LNCAP (cell line): ENCODE results near the gene PHF2.

Experiments
- CTCF ChIP-seq: fragments of 450-650 bp; IDR thresholded peaks from 2 replicates; pipeline ENCODE4 v1.5.1; 2017; ENCODE audit warnings: mild to moderate bottlenecking

PHF2 gene

DNA sequence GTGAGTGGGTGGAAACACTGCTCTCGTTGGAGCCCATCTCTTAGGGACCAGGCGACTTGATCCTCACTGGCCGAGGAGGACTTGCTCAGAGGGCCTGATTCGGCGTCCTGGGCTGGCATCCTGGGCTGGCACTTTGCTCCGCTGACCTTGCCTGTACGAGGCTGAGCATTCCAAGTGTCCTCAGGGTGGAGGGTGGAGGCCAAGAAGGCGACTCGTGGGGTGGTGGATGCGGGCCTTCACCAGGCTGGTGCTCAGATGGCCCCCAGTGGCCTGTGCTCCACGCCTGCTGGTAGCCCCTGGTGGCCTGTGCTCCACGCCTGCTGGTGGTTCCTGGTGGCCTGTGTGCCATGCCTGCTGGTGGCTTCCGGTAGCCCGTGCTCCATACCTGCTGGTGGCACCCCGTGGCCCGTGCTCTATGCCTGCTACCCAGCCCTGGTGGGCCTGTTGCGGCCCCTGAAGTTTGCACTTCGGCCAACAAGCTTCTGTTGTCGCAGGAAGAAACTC lies 42.9 kb downstream of the PHF2 start:
- TF ChIP-seq CTCF = no peak

- no peak for TF ChIP-seq CTCF
These were observed 43.7 kb downstream of the PHF2 start for GRCh38 chr9:93620041-93620506.

GRCh38 chr9:93620881-93621820 lies 44.8 kb downstream of the PHF2 start:
- TF ChIP-seq CTCF = no peak

- TF ChIP-seq CTCF = no peak
These were observed 45.5 kb downstream of the PHF2 start for GRCh38 chr9:93621922-93622321.

DNA sequence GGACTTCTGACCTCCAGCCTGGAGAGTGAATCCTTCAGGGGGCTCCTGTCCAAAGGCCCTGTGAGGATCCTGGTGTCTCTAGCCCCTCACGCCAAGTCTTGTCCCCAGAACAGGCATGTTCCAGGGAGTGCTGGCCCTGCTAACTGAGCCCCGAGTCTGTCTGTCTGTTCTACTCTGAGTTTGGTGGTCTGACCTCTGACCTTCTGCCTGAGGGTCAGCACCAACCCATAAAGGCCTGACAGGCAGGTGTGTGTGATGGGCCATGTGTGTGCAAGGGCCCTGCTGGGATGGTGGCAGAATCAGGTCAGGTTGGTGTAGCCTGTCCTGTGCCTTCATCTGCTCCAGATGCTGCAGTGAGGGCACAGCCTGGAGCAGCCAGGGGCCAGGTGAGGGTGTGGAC lies 46.3 kb downstream of the PHF2 start:
- no peak for TF ChIP-seq CTCF

DNA sequence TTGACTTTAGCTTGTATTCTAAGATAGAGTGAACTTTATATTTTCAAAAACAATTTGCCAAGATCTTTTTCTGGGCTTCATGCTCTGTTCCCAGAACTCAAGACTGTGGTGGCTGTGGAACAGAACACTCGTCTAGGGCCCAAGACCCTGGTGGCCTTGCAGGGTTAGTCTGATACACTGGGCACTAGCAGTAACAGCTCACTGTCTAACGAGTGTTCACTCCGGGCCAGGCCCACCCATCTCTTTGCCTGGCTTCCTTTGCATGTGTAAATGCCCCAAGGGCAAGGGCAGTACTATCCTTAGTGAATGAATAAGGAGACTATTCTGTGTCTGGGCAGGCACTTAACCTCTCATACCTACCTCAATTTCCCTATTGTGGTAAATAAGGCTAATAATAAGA lies 47.4 kb downstream of the PHF2 start:
- no peak for TF ChIP-seq CTCF

- TF ChIP-seq CTCF = no peak
These were observed 48.0 kb downstream of the PHF2 start for GRCh38 chr9:93624431-93624834.
